Colonic mucosa (tissue), 4 donors: ENCODE results near the gene SUPT4H1. TPM values are rescaled to one million over a fixed set of nuclear protein-coding genes. Genes with fewer than 3 reads are reported as not detected.

ENCODE experiments used
- DNase-seq: peaks from one replicate; pipeline ENCODE4 v3.0.0-alpha.2; 2020
- H3K27ac ChIP-seq: fragments of 200-600 bp; one replicate; pipeline ENCODE4 v1.8.0; 2021
- H3K27me3 ChIP-seq: fragments of 200-600 bp; one replicate; pipeline ENCODE4 v1.8.0; 2021
- H3K36me3 ChIP-seq: fragments of 200-600 bp; one replicate; pipeline ENCODE4 v1.8.0; 2021
- H3K4me1 ChIP-seq: fragments of 200-600 bp; one replicate; pipeline ENCODE4 v1.8.0; 2021; ENCODE audit warnings: mild to moderate bottlenecking
- H3K4me3 ChIP-seq: fragments of 200-600 bp; one replicate; pipeline ENCODE4 v1.8.0; 2021
- H3K9ac ChIP-seq, 2 donors: one replicate each; pipeline ENCODE4 v1.7.0; 2013; ENCODE audit warnings: control low read depth in 2 of 2, low read depth in 2 of 2, low read length in 2 of 2
- H3K9me3 ChIP-seq: fragments of 200-600 bp; one replicate; pipeline ENCODE4 v1.8.0; 2021
- intact Hi-C: fragments of 100-400 bp; cut with DNase I; formaldehyde crosslinking; loops from one replicate; pipeline ENCODE4 v1.14.1; 2022
- total RNA-seq, 2 donors: library from RNA; stranded (reverse); fragmentation: NEBNext Ultra II Directional in 1 of 2; extraction: Animal tissue kit (Norgen Biotek cat#: 25700) in 1 of 2; gene quantifications; one replicate each; pipeline ENCODE4 v1.2.1, GENCODE V29; 2021
- TF ChIP-seq, protein P1 (sequence below): fragments of 200-600 bp; IDR thresholded peaks from one replicate; pipeline ENCODE4 v1.8.0; 2022; ENCODE audit warnings: antibody characterized with exemption, mild to moderate bottlenecking
- donor health status: healthy.
- donor health status: DM: no; HTN: no; CAD: no.
- donor health status: DM: no; HTN: no; CAD: no.

SUPT4H1 gene
- total RNA-seq, 2 donors from 2014 or later: 68.7 to 75.3 TPM

DNA sequence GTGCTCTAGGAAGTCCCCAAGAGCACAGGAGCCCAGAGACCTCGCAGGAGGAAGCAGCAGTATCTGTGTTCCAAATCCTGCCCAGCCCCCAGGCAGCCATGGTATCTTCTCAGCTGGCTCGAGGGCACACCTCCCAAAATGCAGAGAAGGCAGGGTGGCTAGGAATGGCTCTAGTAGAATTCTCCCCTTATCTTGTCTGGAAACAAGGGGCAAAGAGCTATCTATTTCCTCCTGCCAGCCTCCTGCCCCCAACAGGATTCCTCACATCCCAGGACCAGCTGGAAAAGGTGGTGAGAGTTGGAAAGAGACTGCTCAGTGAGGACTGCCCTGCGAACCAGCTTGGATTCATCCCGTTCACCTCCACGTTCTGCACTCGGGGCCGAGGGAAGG, 14.8 kb downstream of the SUPT4H1 start:
- peak overlapping the region; percentile 19 for H3K4me3 ChIP-seq
- H3K27ac ChIP-seq: peak overlapping the region; percentile 88
- H3K36me3 ChIP-seq: no peaks in the 10 kb centered on the region
- no peaks in the 10 kb centered on the region for H3K27me3 ChIP-seq
- H3K9me3 ChIP-seq: no peaks in the 10 kb centered on the region
- H3K4me1 ChIP-seq: no peaks in the 10 kb centered on the region
- TF ChIP-seq, protein P1, sequence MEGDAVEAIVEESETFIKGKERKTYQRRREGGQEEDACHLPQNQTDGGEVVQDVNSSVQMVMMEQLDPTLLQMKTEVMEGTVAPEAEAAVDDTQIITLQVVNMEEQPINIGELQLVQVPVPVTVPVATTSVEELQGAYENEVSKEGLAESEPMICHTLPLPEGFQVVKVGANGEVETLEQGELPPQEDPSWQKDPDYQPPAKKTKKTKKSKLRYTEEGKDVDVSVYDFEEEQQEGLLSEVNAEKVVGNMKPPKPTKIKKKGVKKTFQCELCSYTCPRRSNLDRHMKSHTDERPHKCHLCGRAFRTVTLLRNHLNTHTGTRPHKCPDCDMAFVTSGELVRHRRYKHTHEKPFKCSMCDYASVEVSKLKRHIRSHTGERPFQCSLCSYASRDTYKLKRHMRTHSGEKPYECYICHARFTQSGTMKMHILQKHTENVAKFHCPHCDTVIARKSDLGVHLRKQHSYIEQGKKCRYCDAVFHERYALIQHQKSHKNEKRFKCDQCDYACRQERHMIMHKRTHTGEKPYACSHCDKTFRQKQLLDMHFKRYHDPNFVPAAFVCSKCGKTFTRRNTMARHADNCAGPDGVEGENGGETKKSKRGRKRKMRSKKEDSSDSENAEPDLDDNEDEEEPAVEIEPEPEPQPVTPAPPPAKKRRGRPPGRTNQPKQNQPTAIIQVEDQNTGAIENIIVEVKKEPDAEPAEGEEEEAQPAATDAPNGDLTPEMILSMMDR: no peak
- intact Hi-C loops: no loop called here
- no peak for DNase-seq
- H3K9ac ChIP-seq: peak overlapping the region; percentile 38 to 51

DNA sequence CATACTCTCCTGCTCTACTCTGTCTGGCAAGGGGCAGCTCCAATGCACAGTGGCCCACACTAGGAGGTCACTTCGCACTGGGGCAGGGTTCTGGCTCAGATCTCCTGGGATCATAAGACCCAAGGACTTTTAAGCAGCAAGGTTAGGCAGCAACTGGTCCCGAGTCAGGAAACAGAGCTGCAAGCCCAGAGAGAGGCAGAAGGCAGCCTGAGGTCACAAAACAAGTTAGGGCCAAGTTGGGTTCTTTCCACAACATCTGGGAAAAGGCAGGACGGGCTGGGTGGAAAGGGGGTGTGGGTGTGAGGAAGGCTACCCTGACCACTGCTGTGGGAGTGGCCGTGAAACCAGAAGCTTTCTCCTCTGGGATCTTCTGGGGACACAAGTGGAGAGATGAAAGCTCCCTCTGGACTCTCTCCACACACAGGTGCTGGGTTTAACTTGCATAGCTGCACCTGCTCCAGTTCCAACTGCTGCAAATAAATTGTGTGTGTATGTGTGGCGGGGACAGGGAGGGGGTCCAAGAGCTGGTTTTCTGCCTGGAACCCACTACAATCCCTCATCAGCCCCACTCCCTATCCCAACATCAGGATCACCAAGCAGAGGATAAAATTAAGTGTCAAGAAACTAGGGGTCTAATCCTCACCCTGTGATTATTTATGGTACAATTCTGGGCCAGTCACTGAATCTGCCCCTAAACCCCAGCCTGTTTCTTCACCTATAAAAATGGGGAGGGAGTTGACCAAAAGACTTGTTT, 15.4 kb downstream of the SUPT4H1 start:
- no peaks in the 10 kb centered on the region for H3K36me3 ChIP-seq
- no peak for DNase-seq
- no peak overlapping the region for H3K4me3 ChIP-seq
- H3K4me1 ChIP-seq: no peaks in the 10 kb centered on the region
- no peaks in the 10 kb centered on the region for H3K27me3 ChIP-seq
- TF ChIP-seq, protein P1: no peak
- no peaks in the 10 kb centered on the region for H3K9me3 ChIP-seq
- H3K27ac ChIP-seq: peak overlapping the region; percentile 88
- peak overlapping the region; percentile 54 to 65 for H3K9ac ChIP-seq
- intact Hi-C loops: no loop called here

DNA sequence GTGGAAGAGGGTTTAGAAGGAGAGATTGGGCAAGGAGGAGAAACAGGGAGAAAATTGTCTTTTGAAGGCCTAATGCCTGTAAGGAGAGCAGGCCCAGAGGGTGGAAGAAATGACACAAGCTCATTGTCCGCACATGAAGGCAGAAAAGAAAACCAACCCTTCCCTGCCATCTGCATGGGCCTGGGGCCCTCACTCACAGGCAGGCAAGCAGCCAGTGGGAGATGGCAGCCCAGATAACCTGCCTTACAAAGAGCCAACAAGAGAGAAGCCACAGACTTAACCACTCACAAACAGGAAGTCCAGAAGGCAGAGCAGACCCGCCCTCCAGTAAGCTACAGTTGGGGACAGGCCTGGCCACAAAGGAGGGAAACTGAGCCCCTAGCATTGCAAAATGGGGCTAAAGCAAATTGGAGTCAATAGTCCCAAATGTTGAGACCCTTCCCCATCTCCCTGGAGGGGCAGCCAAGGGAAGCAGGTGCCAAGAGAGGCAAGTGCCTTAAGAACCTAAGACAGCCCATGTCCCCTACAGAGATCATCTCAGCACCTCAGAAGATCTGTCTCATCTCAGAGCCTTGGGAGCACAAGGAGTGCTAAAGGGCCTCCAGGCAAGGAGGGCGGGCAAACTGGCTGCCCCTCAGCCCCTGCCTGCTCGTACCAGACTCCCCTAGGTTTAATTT, 16.1 kb downstream of the SUPT4H1 start:
- TF ChIP-seq, protein P1: no peak
- Histone ChIP-seq H3K4me1 (no peaks in the 10 kb centered on the region), H3K36me3 (no peaks in the 10 kb centered on the region), H3K4me3 (no peak overlapping the region), H3K9me3 (no peaks in the 10 kb centered on the region), H3K9ac (peak overlapping the region; percentile 54 to 65), H3K27me3 (no peaks in the 10 kb centered on the region), H3K27ac (peak overlapping the region; percentile 88)
- intact Hi-C loops: no loop called here
- DNase-seq: no peak

DNA sequence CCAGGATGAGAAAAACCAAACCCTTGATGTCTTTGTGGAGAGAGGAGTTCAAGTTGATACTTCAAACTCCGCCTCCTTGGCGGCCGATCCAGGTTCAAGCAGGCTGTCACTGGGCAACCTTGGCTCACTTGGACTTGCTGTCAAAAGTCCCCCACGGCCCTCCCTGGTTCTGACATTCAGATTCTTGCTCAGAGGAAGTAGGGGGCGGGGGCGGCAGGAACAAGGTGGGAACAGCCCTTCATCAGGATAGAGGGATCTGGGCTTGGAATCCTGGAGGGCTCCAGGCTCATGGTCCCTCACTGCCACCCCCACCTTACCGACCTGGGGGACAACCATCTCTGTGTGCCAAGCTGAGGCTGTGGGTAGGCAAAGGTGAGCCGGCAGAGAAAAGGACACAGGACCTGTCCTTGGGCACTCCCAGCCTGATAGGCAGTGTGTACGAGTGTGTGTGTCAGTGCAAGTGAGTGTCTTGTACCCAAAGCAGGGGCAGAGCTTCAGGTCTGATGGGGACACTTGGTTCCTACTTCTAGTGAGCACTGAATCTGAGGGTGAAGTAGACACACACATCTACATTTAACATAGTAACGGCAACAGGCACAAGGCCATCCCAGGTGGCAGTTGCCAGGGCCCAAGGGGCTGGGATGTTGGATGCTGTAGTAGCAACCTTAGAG, 16.8 kb downstream of the SUPT4H1 start:
- Histone ChIP-seq H3K36me3 (no peaks in the 10 kb centered on the region), H3K9me3 (no peaks in the 10 kb centered on the region), H3K4me1 (no peaks in the 10 kb centered on the region), H3K4me3 (no peak overlapping the region), H3K9ac (peak overlapping the region; percentile 54 to 65), H3K27ac (peak overlapping the region; percentile 88), H3K27me3 (no peaks in the 10 kb centered on the region)
- TF ChIP-seq, protein P1: no peak
- intact Hi-C loops: no loop called here
- no peak for DNase-seq

DNA sequence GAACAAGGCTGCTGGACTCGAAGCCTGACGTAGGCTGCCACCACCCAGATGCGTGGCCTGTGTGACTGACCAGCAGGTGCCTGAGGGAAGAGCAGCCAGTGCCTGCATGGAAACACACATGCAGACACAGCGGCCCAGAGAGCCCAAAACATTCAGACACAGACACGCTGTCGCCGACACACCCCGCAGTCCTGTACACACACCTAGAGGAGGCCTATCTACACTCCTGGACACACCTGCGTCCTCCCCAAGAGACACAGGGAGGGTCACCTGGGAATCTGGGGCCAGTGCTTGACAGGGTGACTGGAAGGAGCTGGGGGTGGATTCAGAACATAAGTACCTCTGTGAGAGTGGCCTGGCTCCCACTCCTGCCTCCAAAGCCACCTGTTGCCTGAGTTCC, 17.3 kb downstream of the SUPT4H1 start:
- no peaks in the 10 kb centered on the region for H3K27me3 ChIP-seq
- H3K4me1 ChIP-seq: no peaks in the 10 kb centered on the region
- H3K9me3 ChIP-seq: no peaks in the 10 kb centered on the region
- no peaks in the 10 kb centered on the region for H3K36me3 ChIP-seq
- H3K27ac ChIP-seq: peak overlapping the region; percentile 88
- H3K4me3 ChIP-seq: no peak overlapping the region
- TF ChIP-seq, protein P1: no peak
- intact Hi-C loops: no loop called here
- DNase-seq: no peak
- peak overlapping the region; percentile 54 to 65 for H3K9ac ChIP-seq
